Colonic mucosa (tissue), 4 donors: ENCODE data around the gene UNC119B. TPM values are rescaled to one million over a fixed set of nuclear protein-coding genes. Genes with fewer than 3 reads are reported as not detected.

Experiments used
- DNase-seq: peaks from one replicate; pipeline ENCODE4 v3.0.0-alpha.2; 2020
- H3K27ac ChIP-seq: fragments of 200-600 bp; one replicate; pipeline ENCODE4 v1.8.0; 2021
- H3K27me3 ChIP-seq: fragments of 200-600 bp; one replicate; pipeline ENCODE4 v1.8.0; 2021
- H3K36me3 ChIP-seq: fragments of 200-600 bp; one replicate; pipeline ENCODE4 v1.8.0; 2021
- H3K4me1 ChIP-seq: fragments of 200-600 bp; one replicate; pipeline ENCODE4 v1.8.0; 2021; ENCODE audit warnings: mild to moderate bottlenecking
- H3K4me3 ChIP-seq: fragments of 200-600 bp; one replicate; pipeline ENCODE4 v1.8.0; 2021
- H3K9ac ChIP-seq, 2 donors: one replicate each; pipeline ENCODE4 v1.7.0; 2013; ENCODE audit warnings: control low read depth in 2 of 2, low read depth in 2 of 2, low read length in 2 of 2
- H3K9me3 ChIP-seq: fragments of 200-600 bp; one replicate; pipeline ENCODE4 v1.8.0; 2021
- intact Hi-C: fragments of 100-400 bp; cut with DNase I; formaldehyde crosslinking; loops from one replicate; pipeline ENCODE4 v1.14.1; 2022
- total RNA-seq, 2 donors: library from RNA; stranded (reverse); fragmentation: NEBNext Ultra II Directional in 1 of 2; extraction: Animal tissue kit (Norgen Biotek cat#: 25700) in 1 of 2; gene quantifications; one replicate each; pipeline ENCODE4 v1.2.1, GENCODE V29; 2021
- TF ChIP-seq, protein P1 (sequence below): fragments of 200-600 bp; IDR thresholded peaks from one replicate; pipeline ENCODE4 v1.8.0; 2022; ENCODE audit warnings: antibody characterized with exemption, mild to moderate bottlenecking
- donor health status: healthy.
- donor health status: DM: no; HTN: no; CAD: no.
- donor health status: DM: no; HTN: no; CAD: no.

The UNC119B gene
- total RNA-seq, 2 donors from 2014 or later = 22.7 to 28.3 TPM

DNA sequence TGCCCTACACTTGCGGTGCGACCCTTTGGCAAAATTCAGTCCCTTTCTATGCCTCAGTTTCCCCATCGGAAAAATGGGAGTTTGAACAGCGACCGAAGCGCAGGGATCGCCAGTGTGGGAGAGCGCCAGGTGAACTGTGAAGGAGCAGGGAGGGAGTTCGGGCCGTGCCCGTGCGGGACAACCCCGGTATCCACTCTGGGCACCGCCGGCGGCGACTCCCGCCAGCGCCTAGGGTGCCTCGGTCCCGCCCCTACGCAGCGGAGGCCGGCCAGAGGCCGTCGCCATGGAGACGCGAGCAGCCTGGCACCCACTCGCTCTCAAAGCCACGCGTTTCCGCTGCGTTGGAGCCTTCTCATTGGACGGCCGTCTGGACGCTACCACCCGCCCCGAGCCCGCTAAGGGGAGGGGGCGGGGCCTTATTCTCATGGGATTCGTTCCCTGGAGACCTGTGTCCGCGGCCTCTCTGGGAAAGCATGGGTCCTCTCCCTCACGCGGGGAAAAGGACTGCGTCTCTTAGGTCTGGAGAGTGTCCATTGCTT lies 24.0 kb upstream of the UNC119B start:
- intact Hi-C loops = no loop called here
- TF ChIP-seq, protein P1, sequence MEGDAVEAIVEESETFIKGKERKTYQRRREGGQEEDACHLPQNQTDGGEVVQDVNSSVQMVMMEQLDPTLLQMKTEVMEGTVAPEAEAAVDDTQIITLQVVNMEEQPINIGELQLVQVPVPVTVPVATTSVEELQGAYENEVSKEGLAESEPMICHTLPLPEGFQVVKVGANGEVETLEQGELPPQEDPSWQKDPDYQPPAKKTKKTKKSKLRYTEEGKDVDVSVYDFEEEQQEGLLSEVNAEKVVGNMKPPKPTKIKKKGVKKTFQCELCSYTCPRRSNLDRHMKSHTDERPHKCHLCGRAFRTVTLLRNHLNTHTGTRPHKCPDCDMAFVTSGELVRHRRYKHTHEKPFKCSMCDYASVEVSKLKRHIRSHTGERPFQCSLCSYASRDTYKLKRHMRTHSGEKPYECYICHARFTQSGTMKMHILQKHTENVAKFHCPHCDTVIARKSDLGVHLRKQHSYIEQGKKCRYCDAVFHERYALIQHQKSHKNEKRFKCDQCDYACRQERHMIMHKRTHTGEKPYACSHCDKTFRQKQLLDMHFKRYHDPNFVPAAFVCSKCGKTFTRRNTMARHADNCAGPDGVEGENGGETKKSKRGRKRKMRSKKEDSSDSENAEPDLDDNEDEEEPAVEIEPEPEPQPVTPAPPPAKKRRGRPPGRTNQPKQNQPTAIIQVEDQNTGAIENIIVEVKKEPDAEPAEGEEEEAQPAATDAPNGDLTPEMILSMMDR = no peak

DNA sequence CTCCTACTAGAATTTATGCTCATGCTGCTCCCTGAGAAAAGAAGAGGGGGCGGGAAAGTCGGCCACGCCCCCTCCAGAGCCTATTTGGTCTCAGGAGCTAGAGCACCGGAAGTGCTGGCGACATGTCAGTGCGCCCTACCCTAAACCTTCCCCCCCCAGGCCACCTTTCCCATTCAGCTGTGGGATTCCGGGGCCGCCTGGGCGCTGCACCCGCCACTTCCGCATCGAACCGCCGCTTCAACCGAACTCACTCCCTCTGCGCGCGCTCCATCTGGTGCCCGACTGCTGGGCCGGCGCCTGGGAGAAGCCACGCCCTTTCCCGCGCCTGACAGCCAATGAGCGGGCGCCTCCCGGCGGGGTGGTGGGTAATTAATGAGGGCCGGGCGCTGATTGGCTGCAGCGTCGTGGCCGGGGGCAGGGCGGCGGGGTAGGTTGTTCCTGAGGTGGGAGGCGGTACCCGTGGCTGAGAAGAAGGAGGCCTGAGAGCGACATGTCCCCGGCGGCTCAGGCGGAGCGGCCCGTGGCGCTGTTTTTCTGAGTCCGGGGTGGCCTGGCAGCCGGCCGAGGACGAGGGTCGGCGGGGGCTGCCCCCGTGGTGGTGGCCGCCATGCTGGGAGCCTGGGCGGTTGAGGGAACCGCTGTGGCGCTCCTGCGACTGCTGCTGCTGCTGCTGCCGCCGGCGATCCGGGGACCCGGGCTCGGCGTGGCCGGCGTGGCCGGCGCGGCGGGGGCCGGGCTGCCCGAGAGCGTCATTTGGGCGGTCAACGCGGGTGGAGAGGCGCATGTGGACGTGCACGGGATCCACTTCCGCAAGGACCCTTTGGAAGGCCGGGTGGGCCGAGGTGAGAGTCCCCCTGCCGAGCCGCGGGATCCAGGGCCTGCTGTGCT lies 23.3 kb upstream of the UNC119B start, which contains the start of gene MLEC:
Gene MLEC (plus strand): TSS at position 460 of the 888 bp plus-strand sequence. CDS start 148 bp downstream, at position 608.
- Histone ChIP-seq H3K27me3 (no peaks in the 10 kb centered on the region), H3K4me1 (peaks cover 8% of the 10 kb centered on the region), H3K4me3 (peak within 1 kb of the TSS; percentile 94), H3K27ac (peak within 1 kb of the TSS; percentile 89), H3K36me3 (no peaks in the 10 kb centered on the region), H3K9me3 (no peaks in the 10 kb centered on the region), H3K9ac (peak within 1 kb of the TSS; percentile 87 to 88)
- intact Hi-C loops = no loop called here
- TF ChIP-seq, protein P1 = no peak
- peak; percentile 98 for DNase-seq

More for the DNA sequence above, 24.0 kb upstream of the UNC119B start:
- no peaks in the 10 kb centered on the region for H3K27me3 ChIP-seq
- peak overlapping the region; percentile 89 for H3K27ac ChIP-seq
- H3K4me1 ChIP-seq = peaks cover 4% of the 10 kb centered on the region
- DNase-seq = peak; percentile 98
- no peaks in the 10 kb centered on the region for H3K36me3 ChIP-seq
- H3K9ac ChIP-seq = peak overlapping the region; percentile 72 to 88
- no peaks in the 10 kb centered on the region for H3K9me3 ChIP-seq
- H3K4me3 ChIP-seq = peak overlapping the region; percentile 94

DNA sequence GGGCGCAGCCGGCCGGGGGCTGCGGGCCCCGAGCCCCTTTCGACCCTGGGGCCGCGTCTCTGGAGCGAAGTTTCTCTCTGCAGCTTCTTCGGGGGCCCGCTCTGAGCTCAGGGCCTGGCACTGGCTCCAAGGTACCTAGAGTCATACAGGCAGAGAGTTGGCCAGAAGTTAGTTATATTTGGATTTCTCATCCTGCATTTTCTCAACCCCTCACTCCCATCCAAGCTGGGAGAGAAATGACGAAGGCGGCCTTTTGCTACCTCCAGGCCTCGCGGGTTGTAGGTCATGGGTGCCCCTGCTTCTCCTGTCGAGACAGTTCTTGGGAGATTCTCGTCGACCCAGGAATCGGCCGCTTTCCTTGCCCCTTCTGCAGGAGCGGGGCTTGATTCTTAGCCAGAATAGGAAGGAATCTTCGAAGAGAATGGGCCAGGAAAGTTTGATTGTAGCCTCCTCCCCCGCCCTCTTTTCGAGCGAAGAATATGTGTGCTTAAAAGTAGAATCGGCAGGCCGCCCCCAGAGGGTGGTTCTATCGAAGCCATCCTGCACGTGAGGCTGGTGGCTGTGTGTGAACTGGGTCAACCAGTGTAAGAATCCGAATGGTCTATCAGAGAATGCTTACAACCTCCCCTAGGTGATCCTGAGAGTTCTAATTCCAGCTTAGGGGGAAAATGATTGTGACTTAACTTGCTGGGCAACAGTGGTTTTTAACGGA lies 22.5 kb upstream of the UNC119B start:
- Histone ChIP-seq H3K27me3 (no peaks in the 10 kb centered on the region), H3K4me1 (peaks cover 16% of the 10 kb centered on the region), H3K4me3 (peak overlapping the region; percentile 94), H3K9me3 (no peaks in the 10 kb centered on the region), H3K9ac (peak overlapping the region; percentile 80 to 87), H3K27ac (peak overlapping the region; percentile 89), H3K36me3 (no peaks in the 10 kb centered on the region)
- DNase-seq = peak; percentile 63
- intact Hi-C loops = no loop called here
- TF ChIP-seq, protein P1 = no peak

DNA sequence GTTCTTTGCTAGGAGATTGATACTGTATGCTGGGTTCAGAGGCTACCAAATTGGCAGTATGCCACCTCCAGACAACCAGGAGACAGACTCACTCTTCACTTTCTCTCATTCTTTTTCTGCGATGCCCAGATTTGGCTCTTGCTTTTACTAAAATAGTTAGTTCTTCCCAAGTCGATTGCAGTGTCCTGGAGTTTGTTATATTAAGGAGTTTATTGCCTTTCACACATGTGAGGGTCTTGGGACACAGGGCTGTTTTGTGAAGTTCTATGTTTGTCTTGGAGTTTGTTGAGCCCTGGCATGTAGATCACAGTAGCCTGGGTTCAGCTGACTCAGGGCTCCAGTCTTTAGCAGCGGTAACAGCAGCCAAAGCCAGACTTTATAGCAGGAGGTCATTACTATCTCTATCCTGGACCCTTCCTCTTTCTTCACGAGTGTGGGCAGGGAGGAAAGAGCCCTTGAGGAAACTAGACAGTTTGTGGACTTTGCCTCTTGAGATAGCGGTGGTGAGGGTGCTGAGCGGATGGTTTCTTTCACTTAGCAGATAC lies 21.7 kb upstream of the UNC119B start:
- Histone ChIP-seq H3K4me1 (peaks cover 18% of the 10 kb centered on the region), H3K4me3 (peak overlapping the region; percentile 94), H3K9me3 (no peaks in the 10 kb centered on the region), H3K27ac (peak overlapping the region; percentile 89), H3K9ac (peak overlapping the region; percentile 80 to 87), H3K36me3 (no peaks in the 10 kb centered on the region), H3K27me3 (no peaks in the 10 kb centered on the region)
- peak; percentile 70 for DNase-seq
- TF ChIP-seq, protein P1 = no peak
- intact Hi-C loops = no loop called here
